Epithelial cell of proximal tubule (primary cell): ENCODE results near the gene LSAMP. TPM values are rescaled to one million over a fixed set of nuclear protein-coding genes. Genes with fewer than 3 reads are reported as not detected.

Experiments
- DNase-seq: peaks from one replicate; pipeline ENCODE4 v3.0.0-alpha.2; 2011; ENCODE audit warnings: low read depth
- H3K4me3 ChIP-seq: 2 replicates; pipeline ENCODE4 v1.5.1; 2011; ENCODE audit warnings: low read depth, mild to moderate bottlenecking, low read length
- CTCF ChIP-seq: conservative IDR thresholded peaks from 2 replicates; pipeline ENCODE4 v1.5.1; 2012; ENCODE audit warnings: low read depth, mild to moderate bottlenecking, low read length
- total RNA-seq: library from RNA; depleted of rRNA; stranded (reverse); fragments of >200 nt; gene quantifications from 2 replicates; pipeline ENCODE4 v1.2.3, GENCODE V29; 2015

The LSAMP gene
- total RNA-seq, 1 donor from 2014 or later = 5.1 TPM

GRCh38 chr3:116331380-116331779 is 113.9 kb downstream of the LSAMP start:
- no peak for DNase-seq
- TF ChIP-seq CTCF = no peak

GRCh38 chr3:116322750-116323375 is 122.4 kb downstream of the LSAMP start:
- no peak for DNase-seq
- no peak for TF ChIP-seq CTCF
- H3K4me3 ChIP-seq = no peak overlapping the region

More at GRCh38 chr3:116331380-116331779, 113.9 kb downstream of the LSAMP start:
- no peak overlapping the region for H3K4me3 ChIP-seq

- DNase-seq = no peak
- no peak overlapping the region for H3K4me3 ChIP-seq
- TF ChIP-seq CTCF = no peak
Observed at GRCh38 chr3:116318370-116318769, 126.9 kb downstream of the LSAMP start.

- no peak overlapping the region for H3K4me3 ChIP-seq
- no peak for DNase-seq
- TF ChIP-seq CTCF = no peak
Observed at GRCh38 chr3:116316771-116317170, 128.5 kb downstream of the LSAMP start.

GRCh38 chr3:116314476-116314875 is 130.8 kb downstream of the LSAMP start:
- no peak overlapping the region for H3K4me3 ChIP-seq
- DNase-seq = no peak
- no peak for TF ChIP-seq CTCF

GRCh38 chr3:116306720-116307119 is 138.6 kb downstream of the LSAMP start:
- no peak overlapping the region for H3K4me3 ChIP-seq
- TF ChIP-seq CTCF = peak; percentile 19
- no peak for DNase-seq

GRCh38 chr3:116306149-116306548 is 139.1 kb downstream of the LSAMP start:
- DNase-seq = no peak
- no peak overlapping the region for H3K4me3 ChIP-seq
- TF ChIP-seq CTCF = no peak
